ENCODE data around the gene FGD3.
"Not testable (repeated sequence)": the region's sequence is repeated elsewhere in the genome, so short reads cannot be mapped to it uniquely, and the experiment has no call there.

The FGD3 gene

DNA sequence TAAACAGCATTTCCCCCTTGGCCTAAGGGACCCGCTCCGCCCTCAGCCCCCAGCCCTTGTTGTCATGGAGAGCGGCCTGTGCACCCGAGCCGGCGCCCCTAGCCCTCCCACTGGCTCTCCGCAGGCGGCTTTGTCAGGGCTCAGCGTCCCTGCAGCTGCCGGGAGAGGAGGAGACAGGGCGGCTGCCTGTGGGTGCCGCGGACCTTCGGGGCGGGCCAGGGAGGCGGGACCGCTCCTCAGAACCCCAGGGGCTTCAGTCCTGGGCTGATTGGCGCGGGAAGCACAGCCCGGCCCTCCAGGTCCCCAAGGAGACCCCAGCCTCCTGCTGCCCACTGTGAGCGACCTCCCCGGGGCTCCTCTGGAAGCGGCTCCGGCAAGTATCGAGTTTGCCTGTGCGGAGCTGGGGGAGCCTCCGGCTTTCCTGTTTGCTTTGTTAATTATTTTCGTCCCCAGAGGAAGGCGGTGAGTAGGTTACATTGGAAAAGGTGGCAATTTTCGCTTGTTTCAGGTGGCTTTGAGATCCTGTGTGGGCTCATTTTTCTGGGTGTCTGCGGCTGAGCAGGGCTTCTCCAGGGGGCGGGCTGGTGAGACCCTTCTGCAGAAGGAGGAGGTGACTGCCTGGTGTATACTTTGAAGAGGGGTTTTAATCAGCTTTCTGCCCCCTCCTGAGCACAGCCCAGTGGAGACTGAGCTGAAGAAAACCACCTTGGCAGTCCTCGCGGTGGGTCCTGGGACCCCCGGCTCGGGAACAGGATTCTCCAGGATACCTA lies at the start of gene FGD3:
Gene FGD3, plus strand, starts transcription at position 256 of the 770 bp plus-strand sequence. CDS start 28,734 bp downstream, outside the sequence.
- DNase-seq (ENCODE audit: low spot score) = no peak

DNA sequence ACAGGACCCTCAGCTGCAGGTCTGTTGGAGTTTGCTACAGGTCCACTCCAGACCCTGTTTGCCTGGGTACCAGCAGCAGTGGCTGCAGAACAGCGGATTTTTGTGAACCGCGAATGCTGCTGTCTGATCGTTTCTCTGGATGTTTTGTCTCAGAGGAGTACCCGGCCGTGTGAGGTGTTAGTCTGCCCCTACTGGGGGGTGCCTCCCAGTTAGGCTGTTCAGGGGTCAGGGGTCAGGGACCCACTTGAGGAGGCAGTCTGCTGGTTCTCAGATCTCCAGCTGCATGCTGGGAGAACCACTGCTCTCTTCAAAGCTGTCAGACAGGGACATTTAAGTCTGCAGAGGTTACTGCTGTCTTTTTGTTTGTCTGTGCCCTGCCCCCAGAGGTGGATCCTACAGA lies 42.2 kb upstream of the FGD3 start:
- not testable (repeated sequence) for DNase-seq (ENCODE audit: low spot score)

GRCh38 chr9:92911511-92912475 lies 35.5 kb upstream of the FGD3 start:
- no peak for DNase-seq (ENCODE audit: low spot score)

DNA sequence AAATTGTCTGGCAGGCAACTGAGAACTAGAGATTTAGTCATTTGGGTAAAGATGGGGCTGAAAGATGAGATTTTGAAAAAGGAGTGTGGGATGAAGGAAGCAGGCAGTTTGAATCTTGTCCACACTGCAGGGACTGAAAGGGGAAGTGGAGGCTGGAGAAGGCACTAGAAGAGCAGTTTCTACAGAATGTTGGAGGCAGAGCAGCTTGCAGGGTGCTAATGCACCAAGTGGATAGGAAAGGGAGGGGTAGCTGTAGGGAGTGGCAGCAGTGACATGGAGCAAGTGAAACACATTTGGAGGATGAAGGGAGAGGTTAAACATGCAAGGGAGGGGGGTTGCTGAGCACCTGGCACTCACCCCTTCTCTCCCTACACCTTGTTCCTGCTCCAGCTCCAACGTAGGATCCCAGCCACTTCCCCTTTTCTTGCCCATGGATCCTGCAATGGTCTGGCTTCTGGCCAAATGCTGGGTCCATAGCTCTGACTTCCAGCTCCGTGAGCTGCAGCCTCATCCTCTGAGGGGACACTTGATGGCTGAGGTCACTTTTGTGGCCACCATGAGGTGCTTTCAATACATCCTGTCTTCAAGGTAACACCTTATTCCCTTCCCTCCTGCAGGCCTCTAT lies 30.0 kb upstream of the FGD3 start:
- DNase-seq (ENCODE audit: low spot score) = no peak

GRCh38 chr9:92920437-92920836 lies 26.9 kb upstream of the FGD3 start:
- no peak for DNase-seq (ENCODE audit: low spot score)

- no peak for DNase-seq (ENCODE audit: low spot score)
These were observed 15.7 kb upstream of the FGD3 start for GRCh38 chr9:92931606-92932005.

- DNase-seq (ENCODE audit: low spot score) = no peak
These were observed 13.0 kb upstream of the FGD3 start for GRCh38 chr9:92934321-92934720.

GRCh38 chr9:92938025-92938424 lies 9.3 kb upstream of the FGD3 start:
- no peak for DNase-seq (ENCODE audit: low spot score)

DNA sequence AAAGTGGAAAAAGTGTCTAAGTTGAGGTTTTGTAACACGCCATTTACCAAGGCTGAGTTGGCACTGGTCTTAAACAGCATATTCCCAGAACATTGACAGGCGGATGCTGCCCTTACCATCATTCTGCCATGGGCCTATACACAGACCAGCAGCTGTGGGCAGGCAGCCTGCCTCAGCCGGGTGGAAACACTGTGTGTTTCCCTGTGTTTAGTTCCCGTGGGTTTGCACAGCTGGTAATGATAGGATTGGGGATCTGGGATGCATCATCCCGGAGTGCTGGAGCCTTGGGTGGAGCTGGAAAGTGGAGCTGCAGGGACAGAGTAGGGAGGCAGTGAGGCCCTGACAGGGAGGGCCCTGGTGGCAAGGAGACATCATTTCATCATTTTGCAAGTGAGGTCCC lies 5.5 kb upstream of the FGD3 start:
- no peak for DNase-seq (ENCODE audit: low spot score)

DNA sequence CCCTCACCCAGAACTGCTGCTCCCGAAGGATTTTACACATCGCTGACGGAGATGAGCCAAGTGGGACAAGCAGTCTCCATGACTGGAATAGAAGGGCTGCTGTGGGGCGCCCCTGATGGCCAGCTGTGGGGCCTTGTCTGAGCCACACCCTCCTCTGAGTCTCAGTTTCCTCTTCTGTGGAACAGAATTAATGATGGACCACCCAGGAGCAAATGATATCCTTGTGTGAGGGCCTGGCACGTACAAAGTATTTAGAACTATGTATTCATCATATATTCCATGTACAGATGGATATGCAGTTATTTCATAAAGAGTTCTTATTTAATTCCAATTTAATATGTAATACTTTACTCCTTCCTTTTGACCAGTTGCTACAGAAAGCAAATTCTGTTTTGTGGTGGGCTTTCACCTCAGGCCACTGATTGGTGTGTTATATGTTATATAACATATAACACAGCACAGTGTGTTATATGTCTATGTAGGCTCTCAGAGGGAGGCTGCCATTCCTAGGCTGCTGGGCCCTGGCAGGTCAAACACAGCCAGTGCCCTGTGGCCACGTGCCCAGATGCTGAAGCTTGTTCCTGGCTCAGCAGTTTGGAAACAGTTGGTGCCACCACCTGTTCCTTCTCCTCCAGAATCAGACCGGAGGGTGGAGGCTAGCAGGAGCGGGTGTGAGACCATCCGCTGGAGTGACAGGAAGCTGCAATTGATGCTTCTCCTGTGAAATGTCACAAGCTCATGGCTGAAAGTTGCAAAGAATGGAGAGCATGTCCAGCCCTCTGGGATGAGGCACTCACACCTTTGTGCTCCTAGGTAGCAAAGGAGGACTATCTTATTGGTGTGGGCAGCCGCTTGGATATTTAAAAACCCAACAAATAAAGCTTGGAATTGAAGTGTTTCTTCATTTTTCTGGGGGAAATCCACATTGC lies 4.4 kb upstream of the FGD3 start:
- no peak for DNase-seq (ENCODE audit: low spot score)

DNA sequence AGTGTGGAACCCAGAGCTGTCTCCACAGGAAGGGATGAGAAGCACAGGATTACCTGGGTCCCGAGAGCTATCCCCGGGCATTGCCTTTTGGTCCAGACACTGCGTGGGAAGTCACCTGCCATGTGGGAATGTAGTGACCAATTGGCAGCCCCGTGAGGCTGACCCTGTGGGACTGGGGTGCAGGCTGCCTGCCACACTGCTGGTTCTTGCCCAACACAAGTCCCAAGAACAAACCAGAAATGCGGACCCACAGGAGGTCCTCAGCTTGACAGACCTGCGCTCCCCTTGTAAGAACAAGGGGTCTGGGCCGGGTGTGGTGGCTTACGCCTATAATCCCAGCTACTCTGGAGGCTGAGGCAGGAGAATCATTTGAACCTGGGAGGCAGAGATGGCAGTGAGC lies 2.4 kb upstream of the FGD3 start:
- no peak for DNase-seq (ENCODE audit: low spot score)

- no peak for DNase-seq (ENCODE audit: low spot score)
These were observed 1.5 kb upstream of the FGD3 start for GRCh38 chr9:92945796-92946195.

- DNase-seq (ENCODE audit: low spot score) = no peak
These were observed 763 bp downstream of the FGD3 start for GRCh38 chr9:92948038-92948534.

GRCh38 chr9:92948632-92949031 lies 1.3 kb downstream of the FGD3 start:
- DNase-seq (ENCODE audit: low spot score) = no peak

GRCh38 chr9:92949266-92949982 lies 2.1 kb downstream of the FGD3 start:
- DNase-seq (ENCODE audit: low spot score) = no peak

DNA sequence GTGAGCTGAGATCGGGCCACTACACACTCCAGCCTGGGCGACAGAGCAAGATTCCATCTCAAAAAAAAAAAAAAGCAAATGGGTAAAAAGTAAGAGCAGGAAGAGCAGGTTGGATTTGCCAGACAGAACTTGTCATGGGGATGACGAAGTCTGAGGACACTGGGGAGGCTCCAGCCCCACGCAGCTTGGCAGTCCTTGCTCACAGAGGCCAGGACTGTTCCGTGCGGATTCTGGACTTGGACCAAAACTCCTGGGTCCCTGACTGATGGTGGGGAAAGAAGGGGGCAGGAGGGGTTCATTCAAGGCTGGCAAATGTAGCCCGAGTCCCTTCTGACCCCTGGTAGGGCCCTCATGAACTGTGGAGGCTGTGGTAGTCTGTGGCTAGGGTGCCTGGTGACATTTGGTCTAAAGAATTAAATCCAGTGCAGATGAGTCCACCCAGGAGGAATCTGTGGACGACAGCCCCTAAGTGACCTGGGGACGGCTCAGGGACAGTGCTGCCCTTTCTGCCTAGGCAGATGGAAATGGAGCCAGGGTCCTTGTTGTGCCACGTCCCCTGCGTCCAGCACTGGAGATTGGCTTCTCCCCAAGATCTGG lies 3.1 kb downstream of the FGD3 start:
- DNase-seq (ENCODE audit: low spot score) = no peak

DNA sequence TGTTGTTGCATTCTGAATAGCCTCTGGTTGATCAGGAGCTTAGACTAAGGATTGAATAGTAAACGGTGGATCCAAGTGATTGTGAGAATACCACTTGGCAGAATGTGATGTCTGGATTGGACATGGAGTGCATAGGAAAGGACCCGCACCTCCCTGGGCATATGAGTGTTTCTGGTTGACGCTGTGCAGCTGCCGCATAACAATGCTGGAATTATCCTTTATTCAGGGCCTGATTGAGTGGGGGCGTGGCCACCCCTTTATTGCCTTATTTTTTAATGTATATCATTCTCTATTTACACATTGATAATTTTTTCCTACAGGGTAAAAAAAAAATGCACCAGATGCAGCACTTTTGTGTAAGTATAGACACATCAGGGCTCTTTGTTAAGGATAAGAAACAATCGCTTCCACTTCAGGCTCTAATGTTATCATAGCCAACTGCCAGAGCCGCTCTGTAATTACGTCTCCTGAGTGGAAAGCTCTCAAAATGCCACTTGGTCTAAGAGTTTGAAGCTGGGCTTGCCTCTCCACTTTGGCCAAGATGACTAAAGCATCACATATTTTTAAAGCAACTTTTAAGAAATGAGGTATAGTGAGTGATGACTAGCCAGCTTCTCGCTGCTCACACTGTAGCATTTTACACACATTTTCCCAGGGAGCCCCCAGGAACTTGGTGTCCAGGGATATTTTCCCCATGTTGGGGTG lies 5.7 kb downstream of the FGD3 start:
- no peak for DNase-seq (ENCODE audit: low spot score)

GRCh38 chr9:92954049-92954861 lies 6.9 kb downstream of the FGD3 start:
- DNase-seq (ENCODE audit: low spot score) = no peak

- DNase-seq (ENCODE audit: low spot score) = no peak
These were observed 7.6 kb downstream of the FGD3 start for GRCh38 chr9:92954886-92955285.

All from globus pallidus (tissue), 1 donor.